ENCODE results near the gene RAD18. TPM values are rescaled to one million over a fixed set of nuclear protein-coding genes. Genes with fewer than 3 reads are reported as not detected.
A peak's percentile ranks its signal among the peaks of the same experiment; 100 is the strongest.

The RAD18 gene
- total RNA-seq, 8 experiments from 2014 or later = 3.7 to 21.6 (median 7.0) TPM

GRCh38 chr3:8992854-8993253 is 29.6 kb upstream of the RAD18 start:
- H3K4me1 ChIP-seq (replicated peaks in 1 of 2) = peaks cover 7 to 9% of the 10 kb centered on the region in 2 donors
- WGBS, 10 experiments = 65 to 100% (median 80%) methylated on average over 1 to 8 of the region's 11 CpGs; no CpG with 5 or more reads in 5 of the 10 experiments
- no peak for ATAC-seq (replicated peaks in 6 of 8)
- no peak overlapping the region for H3K4me3 ChIP-seq
- in situ Hi-C loops (cut with MboI; ENCODE audit: low pct_unique_long_range_greater_than_20kb in 2 of 9, low sequenced_read_pairs in 9 of 9, unreplicated experiment in 9 of 9) = loop anchor here in 4 of 9 experiments (25.0 kb wide), 2 partner anchors 294 to 319 kb away; no protein-coding TSS in a partner anchor
- no peak overlapping the region for H3K27ac ChIP-seq

GRCh38 chr3:8992199-8992598 is 28.9 kb upstream of the RAD18 start:
- WGBS, 10 experiments = 53 to 100% (median 89%) methylated on average over 1 to 4 of the region's 4 CpGs; no CpG with 5 or more reads in 1 of the 10 experiments
- in situ Hi-C loops (cut with MboI; ENCODE audit: low pct_unique_long_range_greater_than_20kb in 2 of 9, low sequenced_read_pairs in 9 of 9, unreplicated experiment in 9 of 9) = loop anchor here in 4 of 9 experiments (25.0 kb wide), 2 partner anchors 295 to 320 kb away; no protein-coding TSS in a partner anchor
- Histone ChIP-seq H3K27ac (no peak overlapping the region), H3K4me1 (replicated peaks in 1 of 2) (peaks cover 7 to 9% of the 10 kb centered on the region in 2 donors), H3K4me3 (no peak overlapping the region)
- no peak for ATAC-seq (replicated peaks in 6 of 8)

GRCh38 chr3:8990266-8991215 is 27.3 kb upstream of the RAD18 start:
- peaks cover 7 to 9% of the 10 kb centered on the region in 2 donors for H3K4me1 ChIP-seq (replicated peaks in 1 of 2)
- no peak overlapping the region for H3K4me3 ChIP-seq
- H3K27ac ChIP-seq = no peak overlapping the region
- in situ Hi-C loops (cut with MboI; ENCODE audit: low pct_unique_long_range_greater_than_20kb in 2 of 9, low sequenced_read_pairs in 9 of 9, unreplicated experiment in 9 of 9) = loop anchor here in 4 of 9 experiments (25.0 kb wide), 2 partner anchors 297 to 322 kb away; no protein-coding TSS in a partner anchor
- ATAC-seq (replicated peaks in 6 of 8) = no peak
- 79 to 100% (median 96%) methylated on average over 1 to 19 of the region's 36 CpGs; no CpG with 5 or more reads in 3 of the 10 experiments for WGBS, 10 experiments

GRCh38 chr3:8988791-8989558 is 25.7 kb upstream of the RAD18 start:
- in situ Hi-C loops (cut with MboI; ENCODE audit: low pct_unique_long_range_greater_than_20kb in 2 of 9, low sequenced_read_pairs in 9 of 9, unreplicated experiment in 9 of 9) = loop anchor here in 5 of 9 experiments (10.0 to 25.0 kb wide), 4 partner anchors 76 to 323 kb away; no protein-coding TSS in a partner anchor
- H3K4me1 ChIP-seq (replicated peaks in 1 of 2) = peaks cover 7 to 9% of the 10 kb centered on the region in 2 donors
- peak overlapping the region in 1 of 2 donors; percentile 26 for H3K27ac ChIP-seq
- 50 to 86% (median 80%) methylated on average over 1 to 4 of the region's 8 CpGs; no CpG with 5 or more reads in 3 of the 10 experiments for WGBS, 10 experiments
- no peak for ATAC-seq (replicated peaks in 6 of 8)
- no peak overlapping the region for H3K4me3 ChIP-seq

GRCh38 chr3:8988384-8988655 is 25.0 kb upstream of the RAD18 start:
- H3K27ac ChIP-seq = no peak overlapping the region
- peaks cover 7 to 9% of the 10 kb centered on the region in 2 donors for H3K4me1 ChIP-seq (replicated peaks in 1 of 2)
- 8 to 60% (median 33%) methylated on average over 1 to 2 of the region's 2 CpGs; no CpG with 5 or more reads in 5 of the 10 experiments for WGBS, 10 experiments
- ATAC-seq (replicated peaks in 6 of 8) = no peak
- H3K4me3 ChIP-seq = no peak overlapping the region
- in situ Hi-C loops (cut with MboI; ENCODE audit: low pct_unique_long_range_greater_than_20kb in 2 of 9, low sequenced_read_pairs in 9 of 9, unreplicated experiment in 9 of 9) = loop anchor here in 5 of 9 experiments (10.0 to 25.0 kb wide), 4 partner anchors 76 to 324 kb away; no protein-coding TSS in a partner anchor

GRCh38 chr3:8987645-8988383 is 24.5 kb upstream of the RAD18 start:
- Histone ChIP-seq H3K4me3 (no peak overlapping the region), H3K27ac (no peak overlapping the region), H3K4me1 (replicated peaks in 1 of 2) (peaks cover 7 to 9% of the 10 kb centered on the region in 2 donors)
- in situ Hi-C loops (cut with MboI; ENCODE audit: low pct_unique_long_range_greater_than_20kb in 2 of 9, low sequenced_read_pairs in 9 of 9, unreplicated experiment in 9 of 9) = loop anchor here in 5 of 9 experiments (10.0 to 25.0 kb wide), 4 partner anchors 77 to 324 kb away; no protein-coding TSS in a partner anchor
- ATAC-seq (replicated peaks in 6 of 8) = peak; percentile 80 to 89 (median 85)
- 20 to 100% (median 71%) methylated on average over 1 to 8 of the region's 15 CpGs; no CpG with 5 or more reads in 3 of the 10 experiments for WGBS, 10 experiments

GRCh38 chr3:8987226-8987625 is 24.0 kb upstream of the RAD18 start:
- Histone ChIP-seq H3K27ac (no peak overlapping the region), H3K4me3 (no peak overlapping the region), H3K4me1 (replicated peaks in 1 of 2) (peaks cover 7 to 9% of the 10 kb centered on the region in 2 donors)
- in situ Hi-C loops (cut with MboI; ENCODE audit: low pct_unique_long_range_greater_than_20kb in 2 of 9, low sequenced_read_pairs in 9 of 9, unreplicated experiment in 9 of 9) = loop anchor here in 5 of 9 experiments (10.0 to 25.0 kb wide), 4 partner anchors 78 to 325 kb away; no protein-coding TSS in a partner anchor
- ATAC-seq (replicated peaks in 6 of 8) = no peak
- WGBS, 10 experiments = 70 to 100% (median 95%) methylated on average over 2 to 6 of the region's 6 CpGs; no CpG with 5 or more reads in 4 of the 10 experiments

- Histone ChIP-seq H3K27ac (no peak overlapping the region), H3K4me1 (replicated peaks in 1 of 2) (peaks cover 7 to 10% of the 10 kb centered on the region in 2 donors), H3K4me3 (no peak overlapping the region)
- WGBS, 10 experiments = 58 to 100% (median 84%) methylated on average over 1 to 6 of the region's 6 CpGs; no CpG with 5 or more reads in 4 of the 10 experiments
- no peak for ATAC-seq (replicated peaks in 6 of 8)
- in situ Hi-C loops (cut with MboI; ENCODE audit: low pct_unique_long_range_greater_than_20kb in 2 of 9, low sequenced_read_pairs in 9 of 9, unreplicated experiment in 9 of 9) = loop anchor here in 5 of 9 experiments (10.0 to 25.0 kb wide), 4 partner anchors 78 to 326 kb away; no protein-coding TSS in a partner anchor
Observed at GRCh38 chr3:8986741-8987140, 23.5 kb upstream of the RAD18 start.

GRCh38 chr3:8985876-8986275 is 22.6 kb upstream of the RAD18 start:
- Histone ChIP-seq H3K27ac (no peak overlapping the region), H3K4me3 (no peak overlapping the region), H3K4me1 (replicated peaks in 1 of 2) (peaks cover 7 to 16% of the 10 kb centered on the region in 2 donors)
- WGBS, 10 experiments = 60 to 100% (median 86%) methylated on average over 1 to 4 of the region's 9 CpGs; no CpG with 5 or more reads in 4 of the 10 experiments
- in situ Hi-C loops (cut with MboI; ENCODE audit: low pct_unique_long_range_greater_than_20kb in 2 of 9, low sequenced_read_pairs in 9 of 9, unreplicated experiment in 9 of 9) = loop anchor here in 5 of 9 experiments (10.0 to 25.0 kb wide), 4 partner anchors 79 to 326 kb away; no protein-coding TSS in a partner anchor
- no peak for ATAC-seq (replicated peaks in 6 of 8)

GRCh38 chr3:8985411-8985831 is 22.1 kb upstream of the RAD18 start:
- no peak for ATAC-seq (replicated peaks in 6 of 8)
- in situ Hi-C loops (cut with MboI; ENCODE audit: low pct_unique_long_range_greater_than_20kb in 2 of 9, low sequenced_read_pairs in 9 of 9, unreplicated experiment in 9 of 9) = loop anchor here in 5 of 9 experiments (10.0 to 25.0 kb wide), 4 partner anchors 79 to 327 kb away; no protein-coding TSS in a partner anchor
- no peak overlapping the region for H3K4me3 ChIP-seq
- 80 to 97% (median 93%) methylated on average over 2 to 13 of the region's 37 CpGs; no CpG with 5 or more reads in 7 of the 10 experiments for WGBS, 10 experiments
- peaks cover 7 to 20% of the 10 kb centered on the region in 2 donors for H3K4me1 ChIP-seq (replicated peaks in 1 of 2)
- no peak overlapping the region for H3K27ac ChIP-seq

- Histone ChIP-seq H3K4me3 (no peak overlapping the region), H3K27ac (no peak overlapping the region), H3K4me1 (replicated peaks in 1 of 2) (peaks cover 7 to 20% of the 10 kb centered on the region in 2 donors)
- no peak for ATAC-seq (replicated peaks in 6 of 8)
- in situ Hi-C loops (cut with MboI; ENCODE audit: low pct_unique_long_range_greater_than_20kb in 2 of 9, low sequenced_read_pairs in 9 of 9, unreplicated experiment in 9 of 9) = loop anchor here in 6 of 9 experiments (5.0 to 25.0 kb wide), 5 partner anchors 80 to 328 kb away; no protein-coding TSS in a partner anchor
- 37 to 100% (median 79%) methylated on average over 1 to 6 of the region's 7 CpGs; no CpG with 5 or more reads in 4 of the 10 experiments for WGBS, 10 experiments
Observed at GRCh38 chr3:8984526-8984925, 21.3 kb upstream of the RAD18 start.
